Measurements from ENCODE around the gene YBX2.

DNA sequence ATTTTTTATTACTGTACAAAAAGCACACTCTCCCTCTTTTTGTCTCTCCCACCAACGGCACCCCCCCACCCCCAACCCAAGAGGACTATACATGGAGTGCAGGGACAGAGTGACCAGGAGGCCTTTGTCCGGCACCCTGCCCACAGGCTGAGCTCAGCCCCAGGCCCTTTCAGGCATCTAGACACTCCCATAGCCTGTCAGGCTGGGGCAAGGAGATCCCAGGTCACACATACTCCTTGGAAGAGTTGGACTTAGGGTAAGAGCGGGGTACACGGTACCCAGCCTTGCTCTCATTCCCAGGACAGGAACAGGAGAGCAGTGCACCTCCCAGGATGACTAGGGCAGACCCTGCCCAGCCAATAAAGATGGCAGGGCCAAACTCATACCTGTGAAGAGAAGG, 34.3 kb downstream of the YBX2 start:
- TF ChIP-seq POLR2AphosphoS5 (IDR thresholded peaks at IDR 0.05) (no peak), CTCF (IDR thresholded peaks at IDR 0.05) (no peak), EP300 (IDR thresholded peaks at IDR 0.05) (no peak)

Data from gastroesophageal sphincter (tissue), 3 donors.